ENCODE data around the gene FBXO27.

FBXO27 gene

DNA sequence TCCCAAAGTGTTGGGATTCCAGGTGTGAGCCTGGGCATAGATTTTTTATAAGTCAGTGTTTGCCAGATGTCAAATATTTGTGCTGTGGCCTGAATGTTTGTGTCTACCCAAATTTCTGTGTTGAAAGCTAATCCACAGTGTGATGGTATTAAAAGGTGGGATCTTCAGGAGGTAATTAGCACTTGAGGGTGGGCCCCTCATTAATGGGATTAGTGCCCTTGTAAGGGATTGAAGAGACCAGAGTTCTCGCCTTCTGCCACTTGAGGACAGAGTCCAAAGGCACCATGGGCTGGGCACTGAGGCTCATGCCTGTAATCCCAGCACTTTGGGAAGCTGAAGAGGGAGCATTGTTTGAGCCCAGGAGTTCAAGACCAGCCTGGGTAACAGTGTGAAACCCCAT, 47.1 kb downstream of the FBXO27 start:
- ChIA-PET POLR2A (no interaction called here), CTCF (no interaction called here)
- TF ChIP-seq CTBP1 (IDR thresholded peaks at IDR 0.05; ENCODE audit: borderline replicate concordance) (no peak), FOXA1 (IDR thresholded peaks at IDR 0.05) (no peak)
- TF ChIP-seq, protein P1, sequence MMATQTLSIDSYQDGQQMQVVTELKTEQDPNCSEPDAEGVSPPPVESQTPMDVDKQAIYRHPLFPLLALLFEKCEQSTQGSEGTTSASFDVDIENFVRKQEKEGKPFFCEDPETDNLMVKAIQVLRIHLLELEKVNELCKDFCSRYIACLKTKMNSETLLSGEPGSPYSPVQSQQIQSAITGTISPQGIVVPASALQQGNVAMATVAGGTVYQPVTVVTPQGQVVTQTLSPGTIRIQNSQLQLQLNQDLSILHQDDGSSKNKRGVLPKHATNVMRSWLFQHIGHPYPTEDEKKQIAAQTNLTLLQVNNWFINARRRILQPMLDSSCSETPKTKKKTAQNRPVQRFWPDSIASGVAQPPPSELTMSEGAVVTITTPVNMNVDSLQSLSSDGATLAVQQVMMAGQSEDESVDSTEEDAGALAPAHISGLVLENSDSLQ (IDR thresholded peaks at IDR 0.05), result no peak

GRCh38 chr19:38980583-38981374, 51.6 kb downstream of the FBXO27 start:
- ChIA-PET POLR2A (no interaction called here), CTCF (no interaction called here)
- DNase-seq (ENCODE audit: extremely low spot score), result no peak
- TF ChIP-seq SP1 (IDR thresholded peaks at IDR 0.05) (no peak), L3MBTL2 (conservative IDR thresholded peaks at IDR 0.05) (no peak), CTBP1 (IDR thresholded peaks at IDR 0.05; ENCODE audit: borderline replicate concordance) (no peak), ELF4 (IDR thresholded peaks at IDR 0.05) (no peak), TARDBP (IDR thresholded peaks at IDR 0.05) (no peak), NFRKB (IDR thresholded peaks at IDR 0.05) (no peak), HDGF (IDR thresholded peaks at IDR 0.05; ENCODE audit: borderline replicate concordance) (no peak), BHLHE40 (IDR thresholded peaks at IDR 0.05; ENCODE audit: borderline replicate concordance) (no peak), LEF1 (IDR thresholded peaks at IDR 0.05; ENCODE audit: borderline replicate concordance) (no peak), ZNF384 (IDR thresholded peaks at IDR 0.05) (no peak), SUZ12 (IDR thresholded peaks at IDR 0.05) (no peak), FOXM1 (IDR thresholded peaks at IDR 0.05; ENCODE audit: borderline replicate concordance) (no peak), FOXK2 (IDR thresholded peaks at IDR 0.05) (no peak), ARNT (IDR thresholded peaks at IDR 0.05) (no peak), FOXA1 (IDR thresholded peaks at IDR 0.05) (no peak)
- TF ChIP-seq, protein P1 (IDR thresholded peaks at IDR 0.05), result no peak

More for the DNA sequence above, 47.1 kb downstream of the FBXO27 start:
- DNase-seq (ENCODE audit: extremely low spot score), result no peak

DNA sequence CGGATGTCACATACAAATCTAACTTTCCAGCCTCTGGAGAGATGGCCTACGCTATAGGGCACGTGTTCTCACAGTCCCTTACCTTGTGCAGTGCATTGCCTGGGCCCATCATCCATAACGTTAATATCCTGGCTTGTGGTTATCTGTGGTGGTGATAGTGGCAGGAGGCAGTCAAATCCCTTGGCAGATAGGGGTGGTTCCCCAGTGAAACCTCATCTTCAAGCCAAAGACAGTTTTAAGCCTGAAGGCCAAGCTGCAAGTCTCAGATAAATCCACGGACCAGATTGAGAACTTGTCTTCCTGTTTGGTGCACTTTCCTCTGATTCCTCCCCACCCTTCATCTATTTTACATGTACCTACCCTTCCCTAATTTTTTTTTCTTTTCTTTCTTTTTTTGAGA, 52.5 kb downstream of the FBXO27 start:
- CTCF ChIA-PET, result no interaction called here
- POLR2A ChIA-PET, result no interaction called here
- TF ChIP-seq CTBP1 (IDR thresholded peaks at IDR 0.05; ENCODE audit: borderline replicate concordance) (no peak), HDGF (IDR thresholded peaks at IDR 0.05; ENCODE audit: borderline replicate concordance) (no peak), LEF1 (IDR thresholded peaks at IDR 0.05; ENCODE audit: borderline replicate concordance) (no peak)
- no peak for DNase-seq (ENCODE audit: extremely low spot score)

- TF ChIP-seq, protein P1 (IDR thresholded peaks at IDR 0.05), result peak; percentile 46; the same call in 1 of the 2 replicates
- no peak for TF ChIP-seq SP1 (IDR thresholded peaks at IDR 0.05)
- ChIA-PET CTCF (no interaction called here), POLR2A (interaction anchor here (1.0 kb wide), 1 partner anchor 11 kb away, joined by 3 read pairs; no protein-coding TSS in a partner anchor)
- no peak for DNase-seq (ENCODE audit: extremely low spot score)
Observed at GRCh38 chr19:38978326-38978689, 54.0 kb downstream of the FBXO27 start.

- CTCF ChIA-PET, result interaction anchor here (0.7 to 1.4 kb wide), 2 partner anchors 11 to 41 kb away, joined by 3 to 7 read pairs; no protein-coding TSS in a partner anchor
- POLR2A ChIA-PET, result interaction anchor here (1.0 to 1.3 kb wide), 2 partner anchors 12 to 47 kb away, joined by 3 to 4 read pairs; partner anchors contain the start of genes MRPS12 and SARS2
- TF ChIP-seq ZNF384 (IDR thresholded peaks at IDR 0.05) (no peak), FOXA1 (IDR thresholded peaks at IDR 0.05) (no peak)
- TF ChIP-seq, protein P1 (IDR thresholded peaks at IDR 0.05), result peak; percentile 74
- DNase-seq (ENCODE audit: extremely low spot score), result no peak
Observed at GRCh38 chr19:38977445-38978325, 54.7 kb downstream of the FBXO27 start.

GRCh38 chr19:38975861-38976271, 56.5 kb downstream of the FBXO27 start:
- no peak for TF ChIP-seq ELF4 (IDR thresholded peaks at IDR 0.05)
- TF ChIP-seq ZNF384 (IDR thresholded peaks at IDR 0.05), result no peak
- TF ChIP-seq SUZ12 (IDR thresholded peaks at IDR 0.05), result no peak
- TF ChIP-seq FOXM1 (IDR thresholded peaks at IDR 0.05; ENCODE audit: borderline replicate concordance), result no peak
- peak; percentile 35; the same call in 1 of the 2 replicates for TF ChIP-seq L3MBTL2 (conservative IDR thresholded peaks at IDR 0.05)
- no peak for TF ChIP-seq HDGF (IDR thresholded peaks at IDR 0.05; ENCODE audit: borderline replicate concordance)
- CTCF ChIA-PET, result interaction anchor here (0.6 to 1.0 kb wide), 6 partner anchors 9 to 428 kb away, joined by 3 read pairs; no protein-coding TSS in a partner anchor
- DNase-seq (ENCODE audit: extremely low spot score), result no peak
- POLR2A ChIA-PET, result interaction anchor here (0.6 to 2.6 kb wide), 15 partner anchors 13 to 98 kb away, joined by 3 to 8 read pairs (median 3); partner anchors contain the start of genes FBXO27, MRPS12 and SARS2
